Activated naive CD4-positive, alpha-beta T cell treated with anti-CD3 and anti-CD28 coated beads, Interleukin-2, amount 10 ng/mL, durations not matched to agents 7 days and 5 days (primary cell): Measurements from ENCODE around the gene TTC23L.

Experiments
- CTCF ChIA-PET: fragments of 350-600 bp; sonication (Branson Sonifier 250); formaldehyde crosslinking; loops from one replicate; lab custom pipeline; 2021; ENCODE audit warnings: antibody characterized with exemption; lab: Charles Lee
- DNase-seq: peaks from one replicate; pipeline ENCODE4 v3.0.0-alpha.2; 2020
- H3K27ac Mint-ChIP-seq: one replicate; pipeline ENCODE4 v1.8.0; 2021; ENCODE audit warnings: mild to moderate bottlenecking, moderate library complexity, mixed read lengths
- H3K27me3 Mint-ChIP-seq: one replicate; pipeline ENCODE4 v1.8.0; 2021; ENCODE audit warnings: mild to moderate bottlenecking, mixed read lengths
- H3K36me3 Mint-ChIP-seq: one replicate; pipeline ENCODE4 v1.8.0; 2021; ENCODE audit warnings: mixed read lengths
- H3K4me1 Mint-ChIP-seq: one replicate; pipeline ENCODE4 v1.8.0; 2021; ENCODE audit warnings: mixed read lengths
- H3K4me3 Mint-ChIP-seq: one replicate; pipeline ENCODE4 v1.8.0; 2021; ENCODE audit warnings: mild to moderate bottlenecking, moderate library complexity, mixed read lengths
- H3K9me3 Mint-ChIP-seq: one replicate; pipeline ENCODE4 v1.8.0; 2021; ENCODE audit warnings: mixed read lengths

TTC23L gene

GRCh38 chr5:34869256-34869655, 30.3 kb downstream of the TTC23L start:
- Mint-ChIP-seq H3K4me3 (no peak overlapping the region), H3K4me1 (no peaks in the 10 kb centered on the region), H3K27ac (no peak overlapping the region), H3K36me3 (no peaks in the 10 kb centered on the region), H3K9me3 (no peaks in the 10 kb centered on the region), H3K27me3 (no peaks in the 10 kb centered on the region)
- CTCF ChIA-PET: interaction anchor here (1.4 kb wide), 1 partner anchor 29 kb away, joined by 4 read pairs; no protein-coding TSS in a partner anchor
- DNase-seq: no peak

- Mint-ChIP-seq H3K4me1 (no peaks in the 10 kb centered on the region), H3K27me3 (peaks cover under 1% of the 10 kb centered on the region)
- CTCF ChIA-PET: no interaction called here
Measured at GRCh38 chr5:34870382-34870781, 31.4 kb downstream of the TTC23L start.

GRCh38 chr5:34876275-34876674, 37.3 kb downstream of the TTC23L start:
- CTCF ChIA-PET: no interaction called here
- Mint-ChIP-seq H3K27ac (no peak overlapping the region), H3K27me3 (peaks cover 8% of the 10 kb centered on the region), H3K4me1 (no peaks in the 10 kb centered on the region), H3K36me3 (no peaks in the 10 kb centered on the region), H3K4me3 (no peak overlapping the region), H3K9me3 (peaks cover 2% of the 10 kb centered on the region)
- DNase-seq: no peak

More at GRCh38 chr5:34870382-34870781, 31.4 kb downstream of the TTC23L start:
- no peak for DNase-seq
- Mint-ChIP-seq H3K36me3 (no peaks in the 10 kb centered on the region), H3K9me3 (no peaks in the 10 kb centered on the region), H3K27ac (no peak overlapping the region), H3K4me3 (no peak overlapping the region)

- Mint-ChIP-seq H3K36me3 (no peaks in the 10 kb centered on the region), H3K4me3 (no peak overlapping the region), H3K27ac (no peak overlapping the region), H3K4me1 (no peaks in the 10 kb centered on the region), H3K27me3 (peaks cover 7% of the 10 kb centered on the region), H3K9me3 (peaks cover under 1% of the 10 kb centered on the region)
- CTCF ChIA-PET: no interaction called here
- no peak for DNase-seq
Measured at GRCh38 chr5:34881246-34881645, 42.3 kb downstream of the TTC23L start.

- no peaks in the 10 kb centered on the region for H3K36me3 Mint-ChIP-seq
- no peaks in the 10 kb centered on the region for H3K9me3 Mint-ChIP-seq
- H3K4me3 Mint-ChIP-seq: no peak overlapping the region
- CTCF ChIA-PET: interaction anchor here (1.0 to 1.1 kb wide), 2 partner anchors 12 to 401 kb away, joined by 3 read pairs; no protein-coding TSS in a partner anchor
- peaks cover 3% of the 10 kb centered on the region for H3K27me3 Mint-ChIP-seq
- no peak for DNase-seq
- H3K27ac Mint-ChIP-seq: no peak overlapping the region
- H3K4me1 Mint-ChIP-seq: no peaks in the 10 kb centered on the region
Measured at GRCh38 chr5:34886392-34887119, 47.6 kb downstream of the TTC23L start.

GRCh38 chr5:34889394-34889793, 50.4 kb downstream of the TTC23L start:
- H3K9me3 Mint-ChIP-seq: no peaks in the 10 kb centered on the region
- no peak for DNase-seq
- no peaks in the 10 kb centered on the region for H3K4me1 Mint-ChIP-seq
- H3K36me3 Mint-ChIP-seq: no peaks in the 10 kb centered on the region
- H3K27me3 Mint-ChIP-seq: no peaks in the 10 kb centered on the region
- H3K27ac Mint-ChIP-seq: no peak overlapping the region
- CTCF ChIA-PET: no interaction called here
- H3K4me3 Mint-ChIP-seq: no peak overlapping the region

- CTCF ChIA-PET: interaction anchor here (1.9 kb wide), 1 partner anchor 406 kb away, joined by 6 read pairs; no protein-coding TSS in a partner anchor
- Mint-ChIP-seq H3K27me3 (no peaks in the 10 kb centered on the region), H3K27ac (no peak overlapping the region), H3K4me3 (no peak overlapping the region), H3K9me3 (no peaks in the 10 kb centered on the region), H3K36me3 (no peaks in the 10 kb centered on the region), H3K4me1 (no peaks in the 10 kb centered on the region)
- DNase-seq: no peak
Measured at GRCh38 chr5:34891981-34892380, 53.0 kb downstream of the TTC23L start.

- Mint-ChIP-seq H3K4me3 (no peak overlapping the region), H3K27me3 (no peaks in the 10 kb centered on the region), H3K4me1 (no peaks in the 10 kb centered on the region), H3K27ac (no peak overlapping the region), H3K36me3 (no peaks in the 10 kb centered on the region), H3K9me3 (no peaks in the 10 kb centered on the region)
- CTCF ChIA-PET: interaction anchor here (1.9 kb wide), 1 partner anchor 406 kb away, joined by 6 read pairs; no protein-coding TSS in a partner anchor
- DNase-seq: no peak
Measured at GRCh38 chr5:34892414-34892813, 53.5 kb downstream of the TTC23L start.

GRCh38 chr5:34894716-34895115, 55.8 kb downstream of the TTC23L start:
- Mint-ChIP-seq H3K27me3 (no peaks in the 10 kb centered on the region), H3K36me3 (no peaks in the 10 kb centered on the region), H3K9me3 (no peaks in the 10 kb centered on the region), H3K27ac (no peak overlapping the region), H3K4me3 (no peak overlapping the region), H3K4me1 (no peaks in the 10 kb centered on the region)
- CTCF ChIA-PET: interaction anchor here (1.2 kb wide), 1 partner anchor 371 kb away, joined by 3 read pairs; no protein-coding TSS in a partner anchor
- DNase-seq: no peak

GRCh38 chr5:34895641-34896419, 56.9 kb downstream of the TTC23L start:
- Mint-ChIP-seq H3K4me3 (no peak overlapping the region), H3K27me3 (no peaks in the 10 kb centered on the region), H3K9me3 (no peaks in the 10 kb centered on the region), H3K36me3 (no peaks in the 10 kb centered on the region), H3K27ac (no peak overlapping the region), H3K4me1 (no peaks in the 10 kb centered on the region)
- CTCF ChIA-PET: interaction anchor here (1.2 to 1.8 kb wide), 3 partner anchors 372 to 409 kb away, joined by 3 to 15 read pairs (median 4); no protein-coding TSS in a partner anchor
- DNase-seq: no peak

GRCh38 chr5:34897646-34898045, 58.7 kb downstream of the TTC23L start:
- H3K27ac Mint-ChIP-seq: no peak overlapping the region
- no peaks in the 10 kb centered on the region for H3K36me3 Mint-ChIP-seq
- DNase-seq: no peak
- no peak overlapping the region for H3K4me3 Mint-ChIP-seq
- CTCF ChIA-PET: interaction anchor here (0.8 to 2.1 kb wide), 11 partner anchors 14 to 423 kb away, joined by 3 to 32 read pairs (median 4); no protein-coding TSS in a partner anchor
- no peaks in the 10 kb centered on the region for H3K9me3 Mint-ChIP-seq
- H3K27me3 Mint-ChIP-seq: no peaks in the 10 kb centered on the region
- H3K4me1 Mint-ChIP-seq: no peaks in the 10 kb centered on the region

- no peaks in the 10 kb centered on the region for H3K27me3 Mint-ChIP-seq
- CTCF ChIA-PET: interaction anchor here (0.6 to 2.1 kb wide), 20 partner anchors 8 to 588 kb away, joined by 3 to 32 read pairs (median 4); partner anchors contain the start of gene RAD1
- no peaks in the 10 kb centered on the region for H3K36me3 Mint-ChIP-seq
- H3K9me3 Mint-ChIP-seq: no peaks in the 10 kb centered on the region
- no peak overlapping the region for H3K27ac Mint-ChIP-seq
- no peaks in the 10 kb centered on the region for H3K4me1 Mint-ChIP-seq
- H3K4me3 Mint-ChIP-seq: no peak overlapping the region
- peak; percentile 71 for DNase-seq
Measured at GRCh38 chr5:34898258-34898895, 59.4 kb downstream of the TTC23L start.

- Mint-ChIP-seq H3K27ac (no peak overlapping the region), H3K9me3 (no peaks in the 10 kb centered on the region), H3K4me1 (no peaks in the 10 kb centered on the region), H3K4me3 (no peak overlapping the region), H3K27me3 (no peaks in the 10 kb centered on the region), H3K36me3 (no peaks in the 10 kb centered on the region)
- CTCF ChIA-PET: interaction anchor here (0.6 to 2.1 kb wide), 16 partner anchors 8 to 587 kb away, joined by 3 to 32 read pairs (median 4); partner anchors contain the start of gene RAD1
- no peak for DNase-seq
Measured at GRCh38 chr5:34899066-34899465, 60.1 kb downstream of the TTC23L start.

- no peak overlapping the region for H3K4me3 Mint-ChIP-seq
- CTCF ChIA-PET: interaction anchor here (0.8 to 1.4 kb wide), 6 partner anchors 10 to 416 kb away, joined by 3 to 6 read pairs (median 4); no protein-coding TSS in a partner anchor
- peaks cover 3% of the 10 kb centered on the region for H3K36me3 Mint-ChIP-seq
- no peaks in the 10 kb centered on the region for H3K9me3 Mint-ChIP-seq
- no peak overlapping the region for H3K27ac Mint-ChIP-seq
- no peaks in the 10 kb centered on the region for H3K4me1 Mint-ChIP-seq
- no peak for DNase-seq
- H3K27me3 Mint-ChIP-seq: no peaks in the 10 kb centered on the region
Measured at GRCh38 chr5:34900652-34901051, 61.7 kb downstream of the TTC23L start.
